Endodermal cell (in vitro differentiated cells): ENCODE data around the gene PSMA8. TPM values are rescaled to one million over a fixed set of nuclear protein-coding genes. Genes with fewer than 3 reads are reported as not detected.
"Not testable (repeated sequence)": the region's sequence is repeated elsewhere in the genome, so short reads cannot be mapped to it uniquely, and the experiment has no call there.

ENCODE experiments used
- DNase-seq: peaks from one replicate; pipeline ENCODE4 v3.0.0-alpha.2; 2017
- H3K27ac ChIP-seq: 2 replicates; pipeline ENCODE4 v1.5.1; 2013; ENCODE audit warnings: mild to moderate bottlenecking, low read depth, low read length, moderate library complexity
- H3K27me3 ChIP-seq: 2 replicates; pipeline ENCODE4 v1.6.1; 2013; ENCODE audit warnings: mild to moderate bottlenecking, low read length, moderate library complexity; ENCODE audit not compliant: insufficient read depth, control insufficient read depth, poor library complexity, severe bottlenecking
- H3K36me3 ChIP-seq: 2 replicates; pipeline ENCODE4 v1.7.0; 2013; ENCODE audit warnings: mild to moderate bottlenecking, low read length, moderate library complexity; ENCODE audit not compliant: control insufficient read depth, insufficient read depth
- H3K4me1 ChIP-seq: one replicate; pipeline ENCODE4 v1.7.0; 2013; ENCODE audit warnings: low read length; ENCODE audit not compliant: control insufficient read depth, insufficient read depth
- H3K4me3 ChIP-seq: 2 replicates; pipeline ENCODE4 v1.5.1; 2013; ENCODE audit warnings: mild to moderate bottlenecking, low read length, moderate library complexity
- H3K9ac ChIP-seq: 2 replicates; pipeline ENCODE4 v1.6.1; 2013; ENCODE audit warnings: mild to moderate bottlenecking, low read length, moderate library complexity; ENCODE audit not compliant: poor library complexity, severe bottlenecking; ENCODE audit errors: extremely low read depth
- H3K9me3 ChIP-seq: 2 replicates; pipeline ENCODE4 v1.6.1; 2013; ENCODE audit warnings: mild to moderate bottlenecking, low read length, moderate library complexity; ENCODE audit not compliant: control insufficient read depth
- H3K27ac Mint-ChIP-seq: 2 replicates; pipeline ENCODE4 v1.8.0; 2020; ENCODE audit warnings: mixed read lengths
- H3K27me3 Mint-ChIP-seq: 2 replicates; pipeline ENCODE4 v1.8.0; 2021; ENCODE audit warnings: mild to moderate bottlenecking, mixed read lengths; ENCODE audit not compliant: insufficient read depth
- H3K36me3 Mint-ChIP-seq: 2 replicates; pipeline ENCODE4 v1.8.0; 2020; ENCODE audit warnings: low read depth, mixed read lengths
- H3K4me1 Mint-ChIP-seq: 2 replicates; pipeline ENCODE4 v1.8.0; 2020; ENCODE audit warnings: mixed read lengths
- H3K4me3 Mint-ChIP-seq: 2 replicates; pipeline ENCODE4 v1.8.0; 2020; ENCODE audit warnings: mild to moderate bottlenecking, moderate library complexity, mixed read lengths
- H3K9me3 Mint-ChIP-seq: 2 replicates; pipeline ENCODE4 v1.8.0; 2020; ENCODE audit warnings: mild to moderate bottlenecking, mixed read lengths
- CTCF ChIP-seq: fragments of 200-600 bp; sonication (generic); conservative IDR thresholded peaks from 2 replicates; pipeline ENCODE4 v1.5.0; 2021; ENCODE audit warnings: antibody characterized with exemption, mild to moderate bottlenecking
- WGBS, 2 experiments: methylation state at CpG; one replicate each; pipeline versions ENCODE4 v1.1.5 to v1.1.7; 2013; ENCODE audit warnings: missing lambda C conversion rate in 2 of 2, mixed read lengths in 1 of 2; ENCODE audit not compliant: insufficient coverage in 1 of 2, insufficient read length in 1 of 2; 5-methylcytosine and 5-hydroxymethylcytosine counted together
- total RNA-seq, 2 donors: library from RNA; stranded (reverse); fragmentation: NEBNext Ultra II Directional in 1 of 2; extraction: Animal tissue kit (Norgen Biotek cat#: 25700) in 1 of 2; gene quantifications; 2 replicates in 1 of 2; 3 replicates in 1 of 2; pipeline ENCODE4 v1.2.1, GENCODE V29; 2021

PSMA8 gene
- total RNA-seq, 2 donors from 2014 or later: not detected

- no peak overlapping the region for H3K4me3 Mint-ChIP-seq
- DNase-seq: no peak
- peaks cover 9% of the 10 kb centered on the region for H3K9me3 Mint-ChIP-seq
- Histone ChIP-seq H3K9ac (no peak overlapping the region), H3K4me3 (no peak overlapping the region), H3K36me3 (no peaks in the 10 kb centered on the region), H3K27me3 (no peaks in the 10 kb centered on the region), H3K27ac (no peak overlapping the region), H3K4me1 (no peaks in the 10 kb centered on the region), H3K9me3 (peaks cover 9% of the 10 kb centered on the region)
- peaks cover 15% of the 10 kb centered on the region for H3K27me3 Mint-ChIP-seq
- H3K36me3 Mint-ChIP-seq: peaks cover 5% of the 10 kb centered on the region
- WGBS, 2 experiments: 83 to 91% methylated on average over 6 to 8 of the region's 8 CpGs
- TF ChIP-seq CTCF: no peak
- no peak overlapping the region for H3K27ac Mint-ChIP-seq
- peaks cover 40% of the 10 kb centered on the region for H3K4me1 Mint-ChIP-seq
Measured at GRCh38 chr18:26230497-26230896, 96.8 kb downstream of the PSMA8 start.

GRCh38 chr18:26233208-26233607 lies 99.5 kb downstream of the PSMA8 start:
- Histone ChIP-seq H3K27me3 (no peaks in the 10 kb centered on the region), H3K4me1 (peaks cover 8% of the 10 kb centered on the region), H3K9me3 (peaks cover 9% of the 10 kb centered on the region), H3K36me3 (no peaks in the 10 kb centered on the region), H3K9ac (no peak overlapping the region), H3K4me3 (no peak overlapping the region), H3K27ac (no peak overlapping the region)
- peak; percentile 88 for DNase-seq
- peak overlapping the region; percentile 25 for H3K4me3 Mint-ChIP-seq
- 0 to 9% methylated on average over 1 to 5 of the region's 5 CpGs for WGBS, 2 experiments
- H3K36me3 Mint-ChIP-seq: peaks cover 5% of the 10 kb centered on the region
- peak overlapping the region; percentile 49 for H3K27ac Mint-ChIP-seq
- peaks cover 55% of the 10 kb centered on the region for H3K4me1 Mint-ChIP-seq
- no peak for TF ChIP-seq CTCF
- H3K9me3 Mint-ChIP-seq: peaks cover 9% of the 10 kb centered on the region
- peaks cover 12% of the 10 kb centered on the region for H3K27me3 Mint-ChIP-seq

DNA sequence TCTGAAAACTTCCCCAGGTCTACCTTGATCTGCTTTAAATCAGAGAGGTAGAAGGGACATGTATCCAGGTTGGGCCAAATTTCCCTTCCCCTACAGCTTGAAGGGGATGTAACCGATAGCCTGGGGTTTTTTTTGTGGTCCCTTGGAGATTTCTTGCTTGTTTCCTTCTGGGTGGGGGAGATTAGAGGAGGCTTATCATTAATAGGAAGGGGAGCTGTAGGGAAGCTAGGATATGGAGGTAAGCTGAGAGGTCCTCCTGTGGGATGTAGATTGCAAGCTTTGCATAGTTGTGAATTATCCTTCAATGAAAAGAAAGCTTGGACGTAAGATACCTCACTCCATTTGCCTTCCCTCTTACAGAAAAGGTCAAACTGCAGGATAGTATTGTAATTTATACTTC lies 103.7 kb downstream of the PSMA8 start:
- not testable (repeated sequence) for H3K4me3 Mint-ChIP-seq, H3K36me3 Mint-ChIP-seq
- WGBS, 2 experiments: 27% methylated on average over 2 of the region's 2 CpGs; no CpG with 5 or more reads in 1 of the 2 experiments

GRCh38 chr18:26238718-26239117 lies 105.0 kb downstream of the PSMA8 start:
- not testable (repeated sequence) for H3K27ac Mint-ChIP-seq, H3K4me1 ChIP-seq, H3K4me3 ChIP-seq, H3K4me3 Mint-ChIP-seq, H3K9ac ChIP-seq, H3K36me3 ChIP-seq, H3K27me3 ChIP-seq, H3K27ac ChIP-seq, DNase-seq, H3K27me3 Mint-ChIP-seq, H3K9me3 ChIP-seq
- 93 to 100% methylated on average over 1 to 3 of the region's 4 CpGs for WGBS, 2 experiments
- Mint-ChIP-seq H3K36me3 (peaks cover 17% of the 10 kb centered on the region), H3K9me3 (peaks cover 39% of the 10 kb centered on the region), H3K4me1 (peaks cover 37% of the 10 kb centered on the region)

More for the DNA sequence above, 103.7 kb downstream of the PSMA8 start:
- H3K36me3 ChIP-seq, H3K4me3 ChIP-seq, DNase-seq, H3K4me1 ChIP-seq, H3K27ac ChIP-seq, H3K27me3 ChIP-seq, H3K27me3 Mint-ChIP-seq, H3K9ac ChIP-seq, H3K9me3 ChIP-seq: not testable (repeated sequence)
- Mint-ChIP-seq H3K4me1 (peaks cover 50% of the 10 kb centered on the region), H3K27ac (peak overlapping the region; percentile 4), H3K9me3 (peaks cover 26% of the 10 kb centered on the region)

DNA sequence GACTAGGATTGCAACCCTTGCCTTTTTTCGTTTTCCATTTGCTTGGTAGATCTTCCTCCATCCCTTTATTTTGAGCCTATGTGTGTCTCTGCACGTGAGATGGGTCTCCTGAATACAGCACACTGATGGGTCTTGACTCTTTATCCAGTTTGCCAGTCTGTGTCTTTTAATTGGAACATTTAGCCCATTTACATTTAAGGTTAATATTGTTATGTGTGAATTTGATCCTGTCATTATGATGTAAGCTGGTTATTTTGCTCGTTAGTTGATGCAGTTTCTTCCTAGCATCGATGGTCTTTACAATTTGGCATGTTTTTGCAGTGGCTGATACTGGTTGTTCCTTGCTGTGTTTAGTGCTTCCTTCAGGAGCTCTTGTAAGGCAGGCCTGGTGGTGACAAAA lies 108.7 kb downstream of the PSMA8 start:
- not testable (repeated sequence) for H3K4me1 ChIP-seq, H3K27ac Mint-ChIP-seq, H3K4me3 ChIP-seq, H3K36me3 ChIP-seq, H3K4me1 Mint-ChIP-seq, DNase-seq, H3K27me3 ChIP-seq, H3K9ac ChIP-seq, H3K4me3 Mint-ChIP-seq, H3K27ac ChIP-seq, H3K27me3 Mint-ChIP-seq
- Mint-ChIP-seq H3K9me3 (peaks cover 66% of the 10 kb centered on the region), H3K36me3 (peaks cover 38% of the 10 kb centered on the region)
- 95% methylated on average over 2 of the region's 4 CpGs; no CpG with 5 or more reads in 1 of the 2 experiments for WGBS, 2 experiments
- peaks cover 22% of the 10 kb centered on the region for H3K9me3 ChIP-seq
